Measurements from ENCODE around the gene NPAS3. TPM values are rescaled to one million over a fixed set of nuclear protein-coding genes. Genes with fewer than 3 reads are reported as not detected.

The NPAS3 gene
- total RNA-seq, 2 donors from 2014 or later: 0.33 to 0.78 TPM

DNA sequence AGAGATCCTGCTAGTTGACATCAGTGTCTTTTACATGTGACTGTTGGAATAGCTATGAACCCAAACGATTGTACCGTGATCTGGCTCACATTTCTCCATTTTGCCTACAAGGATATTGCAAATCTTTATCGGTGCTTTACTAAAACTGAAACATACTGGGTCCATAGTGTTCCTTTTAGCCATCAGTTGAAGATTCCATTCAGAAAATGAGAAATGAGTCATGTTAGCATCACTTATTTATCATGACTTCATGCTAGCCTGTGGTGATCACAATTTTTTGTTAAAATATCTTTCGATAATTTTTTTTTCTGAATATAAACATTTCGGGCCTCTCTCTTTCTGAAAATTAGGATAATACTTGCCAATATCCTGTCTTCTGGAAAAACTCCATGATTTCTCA is 801.9 kb downstream of the NPAS3 start:
- H3K4me1 ChIP-seq: no peaks in the 10 kb centered on the region
- H3K27me3 ChIP-seq: no peaks in the 10 kb centered on the region
- no peak for ATAC-seq
- intact Hi-C loops (cut with DNase I): no loop called here
- 85% methylated on average over 5 of the region's 5 CpGs for WGBS, 2 donors
- TF ChIP-seq POLR2A (IDR thresholded peaks at IDR 0.05): no peak
- TF ChIP-seq, protein P1, sequence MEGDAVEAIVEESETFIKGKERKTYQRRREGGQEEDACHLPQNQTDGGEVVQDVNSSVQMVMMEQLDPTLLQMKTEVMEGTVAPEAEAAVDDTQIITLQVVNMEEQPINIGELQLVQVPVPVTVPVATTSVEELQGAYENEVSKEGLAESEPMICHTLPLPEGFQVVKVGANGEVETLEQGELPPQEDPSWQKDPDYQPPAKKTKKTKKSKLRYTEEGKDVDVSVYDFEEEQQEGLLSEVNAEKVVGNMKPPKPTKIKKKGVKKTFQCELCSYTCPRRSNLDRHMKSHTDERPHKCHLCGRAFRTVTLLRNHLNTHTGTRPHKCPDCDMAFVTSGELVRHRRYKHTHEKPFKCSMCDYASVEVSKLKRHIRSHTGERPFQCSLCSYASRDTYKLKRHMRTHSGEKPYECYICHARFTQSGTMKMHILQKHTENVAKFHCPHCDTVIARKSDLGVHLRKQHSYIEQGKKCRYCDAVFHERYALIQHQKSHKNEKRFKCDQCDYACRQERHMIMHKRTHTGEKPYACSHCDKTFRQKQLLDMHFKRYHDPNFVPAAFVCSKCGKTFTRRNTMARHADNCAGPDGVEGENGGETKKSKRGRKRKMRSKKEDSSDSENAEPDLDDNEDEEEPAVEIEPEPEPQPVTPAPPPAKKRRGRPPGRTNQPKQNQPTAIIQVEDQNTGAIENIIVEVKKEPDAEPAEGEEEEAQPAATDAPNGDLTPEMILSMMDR (IDR thresholded peaks at IDR 0.05): no peak
- DNase-seq: no peak
- H3K27ac ChIP-seq: no peak overlapping the region
- H3K9me3 ChIP-seq: no peaks in the 10 kb centered on the region
- H3K4me3 ChIP-seq: no peak overlapping the region
- H3K36me3 ChIP-seq (replicated peaks in 1 of 2; ENCODE audit: insufficient read depth in 1 of 2, low read depth in 2 of 2): no peaks in the 10 kb centered on the region

DNA sequence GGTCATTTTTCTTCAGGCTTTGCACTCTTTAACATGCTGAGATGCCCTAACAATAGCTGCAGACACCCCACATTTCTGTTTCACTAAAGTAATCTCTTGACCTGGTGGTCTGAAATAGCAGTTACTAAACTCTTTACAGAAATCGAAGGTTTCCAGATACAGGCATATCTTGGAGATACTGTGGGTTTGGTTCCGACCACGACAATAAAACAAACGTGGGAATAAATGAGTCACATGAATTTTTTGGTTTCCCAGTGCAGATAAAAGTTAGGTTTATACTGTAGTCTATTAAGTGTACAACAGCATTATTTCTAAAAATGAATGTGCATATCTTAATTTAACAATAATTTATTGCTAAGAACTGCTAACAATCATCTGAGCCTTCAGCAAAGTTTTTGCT is 803.5 kb downstream of the NPAS3 start:
- TF ChIP-seq, protein P1 (IDR thresholded peaks at IDR 0.05): no peak
- no peak for TF ChIP-seq POLR2A (IDR thresholded peaks at IDR 0.05)
- intact Hi-C loops (cut with DNase I): no loop called here
- Histone ChIP-seq H3K4me3 (no peak overlapping the region), H3K27ac (no peak overlapping the region), H3K4me1 (no peaks in the 10 kb centered on the region), H3K9me3 (no peaks in the 10 kb centered on the region), H3K27me3 (no peaks in the 10 kb centered on the region), H3K36me3 (replicated peaks in 1 of 2; ENCODE audit: insufficient read depth in 1 of 2, low read depth in 2 of 2) (no peaks in the 10 kb centered on the region)
- ATAC-seq (no peak), DNase-seq (no peak)
- 65 to 73% methylated on average over 4 of the region's 4 CpGs for WGBS, 2 donors

DNA sequence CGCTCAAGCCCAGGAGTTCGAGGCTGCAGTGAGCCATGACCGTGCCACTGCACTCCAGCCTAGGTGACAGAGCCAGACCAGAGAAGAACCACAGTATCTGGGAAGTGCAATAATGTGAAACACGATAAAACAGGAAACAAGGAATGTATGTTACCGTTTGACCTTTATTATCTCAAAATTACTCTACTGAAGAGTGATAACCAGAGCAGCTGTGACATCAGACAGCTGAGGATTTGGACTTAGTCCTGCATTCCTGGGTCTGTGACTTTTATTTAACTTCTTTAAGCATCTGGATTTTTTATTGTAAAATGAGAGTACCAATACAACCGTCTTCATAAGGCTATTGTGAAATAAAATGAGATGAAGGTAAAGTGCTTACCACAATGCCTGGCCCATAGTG is 806.5 kb downstream of the NPAS3 start:
- TF ChIP-seq, protein P1 (IDR thresholded peaks at IDR 0.05): no peak
- no peak for TF ChIP-seq POLR2A (IDR thresholded peaks at IDR 0.05)

DNA sequence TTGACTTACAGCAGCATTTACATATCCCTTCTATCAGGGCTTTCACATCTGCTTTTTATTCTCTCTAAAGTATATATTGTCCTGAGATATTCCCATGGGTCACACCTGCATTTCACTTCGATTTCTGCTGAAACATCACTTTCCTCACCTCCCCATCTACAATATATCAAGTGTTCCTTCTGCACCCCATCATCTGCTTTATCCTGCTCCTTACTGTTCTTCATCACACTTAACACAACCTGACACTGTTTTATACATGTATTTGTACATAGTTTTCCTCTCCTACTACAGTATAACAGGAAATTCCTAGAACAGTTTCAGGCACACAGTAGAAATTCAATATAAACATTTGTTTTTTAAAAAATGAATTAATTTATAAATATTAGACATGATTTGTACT is 809.1 kb downstream of the NPAS3 start:
- WGBS, 2 donors: 43 to 51% methylated on average over 1 of the region's 1 CpG
- no peak for TF ChIP-seq POLR2A (IDR thresholded peaks at IDR 0.05)
- H3K4me1 ChIP-seq: no peaks in the 10 kb centered on the region
- DNase-seq (no peak), ATAC-seq (no peak)
- H3K4me3 ChIP-seq: no peak overlapping the region
- no peaks in the 10 kb centered on the region for H3K36me3 ChIP-seq (replicated peaks in 1 of 2; ENCODE audit: insufficient read depth in 1 of 2, low read depth in 2 of 2)
- intact Hi-C loops (cut with DNase I): no loop called here
- H3K9me3 ChIP-seq: no peaks in the 10 kb centered on the region
- H3K27me3 ChIP-seq: no peaks in the 10 kb centered on the region
- H3K27ac ChIP-seq: no peak overlapping the region

More for the DNA sequence above, 806.5 kb downstream of the NPAS3 start:
- 62 to 67% methylated on average over 6 of the region's 6 CpGs for WGBS, 2 donors
- H3K27me3 ChIP-seq: no peaks in the 10 kb centered on the region
- H3K27ac ChIP-seq: no peak overlapping the region
- H3K9me3 ChIP-seq: no peaks in the 10 kb centered on the region
- no peaks in the 10 kb centered on the region for H3K4me1 ChIP-seq
- H3K36me3 ChIP-seq (replicated peaks in 1 of 2; ENCODE audit: insufficient read depth in 1 of 2, low read depth in 2 of 2): no peaks in the 10 kb centered on the region
- DNase-seq (no peak), ATAC-seq (no peak)
- intact Hi-C loops (cut with DNase I): no loop called here
- no peak overlapping the region for H3K4me3 ChIP-seq

DNA sequence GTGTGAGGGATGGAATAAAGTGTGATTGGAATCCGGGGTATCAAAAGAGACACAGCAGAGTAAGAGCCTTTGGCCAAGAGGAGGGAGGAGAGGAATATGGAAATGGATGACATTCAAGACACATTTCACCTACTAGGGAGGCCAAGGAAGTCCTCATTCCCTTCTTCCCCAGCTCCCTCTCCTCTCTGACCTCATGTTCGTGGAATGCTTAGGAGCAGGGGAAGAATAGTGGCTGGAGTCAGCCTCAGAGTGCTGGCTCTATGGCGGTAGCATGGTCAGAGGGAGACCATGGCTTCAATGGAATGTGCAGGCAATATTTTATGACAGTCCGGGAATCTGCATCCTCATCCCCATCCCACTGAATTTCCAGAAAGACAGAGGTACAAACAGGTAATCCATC is 815.6 kb downstream of the NPAS3 start:
- Histone ChIP-seq H3K9me3 (no peaks in the 10 kb centered on the region), H3K4me3 (no peak overlapping the region), H3K4me1 (no peaks in the 10 kb centered on the region), H3K27ac (no peak overlapping the region), H3K36me3 (replicated peaks in 1 of 2; ENCODE audit: insufficient read depth in 1 of 2, low read depth in 2 of 2) (no peaks in the 10 kb centered on the region), H3K27me3 (no peaks in the 10 kb centered on the region)
- WGBS, 2 donors: 61 to 63% methylated on average over 4 of the region's 4 CpGs
- intact Hi-C loops (cut with DNase I): no loop called here
- TF ChIP-seq POLR2A (IDR thresholded peaks at IDR 0.05): no peak
- TF ChIP-seq, protein P1 (IDR thresholded peaks at IDR 0.05): no peak
- no peak for DNase-seq
- no peak for ATAC-seq
